Heart left ventricle (tissue), 16 donors: ENCODE results near the gene CAMSAP2. TPM values are rescaled to one million over a fixed set of nuclear protein-coding genes. Genes with fewer than 3 reads are reported as not detected.

Experiments used
- ATAC-seq, 4 donors: fragments of 200-7000 bp; cut with Tn5 transposase; one replicate each; pipeline ENCODE4 v1.9.1; 2020 to 2022; ENCODE audit warnings: moderate library complexity in 4 of 4, mild to moderate bottlenecking in 3 of 4, moderate number of reproducible peaks in 1 of 4
- DNase-seq, 5 donors: peaks; one replicate each; pipeline ENCODE4 v3.0.0-alpha.2; 2020
- H3K27ac ChIP-seq, 12 donors: fragments of 200-600 bp; sonication (generic) in 4 of 12; one replicate each; pipeline versions ENCODE4 v1.5.0 to v1.8.0; 2016 to 2022; ENCODE audit warnings: mild to moderate bottlenecking in 2 of 12
- H3K27me3 ChIP-seq, 9 donors: fragments of 200-600 bp; sonication (generic) in 2 of 9; one replicate each; pipeline versions ENCODE4 v1.5.1 to v1.8.0; 2016 to 2022; ENCODE audit warnings: mild to moderate bottlenecking in 3 of 9
- H3K36me3 ChIP-seq, 9 donors: fragments of 200-600 bp; sonication (generic) in 2 of 9; one replicate each; pipeline versions ENCODE4 v1.5.0 to v1.8.0; 2018 to 2022; ENCODE audit warnings: mild to moderate bottlenecking in 2 of 9
- H3K4me1 ChIP-seq, 12 donors: fragments of 200-600 bp; sonication (generic) in 4 of 12; one replicate each; pipeline versions ENCODE4 v1.5.0 to v1.8.0; 2016 to 2022; ENCODE audit warnings: mild to moderate bottlenecking in 3 of 12
- H3K4me3 ChIP-seq, 12 donors: fragments of 200-600 bp; sonication (generic) in 4 of 12; one replicate each; pipeline versions ENCODE4 v1.5.0 to v1.8.0; 2017 to 2022; ENCODE audit warnings: mild to moderate bottlenecking in 9 of 12, moderate library complexity in 4 of 12
- H3K9me3 ChIP-seq, 12 donors: fragments of 200-600 bp; sonication (generic) in 4 of 12; one replicate each; pipeline versions ENCODE4 v1.5.0 to v1.8.0; 2016 to 2022; ENCODE audit warnings: mild to moderate bottlenecking in 1 of 12
- POLR2A ChIP-seq, 2 donors: fragments of 450-650 bp; IDR thresholded peaks; one replicate each; pipeline ENCODE4 v1.6.1; 2017; ENCODE audit warnings: antibody characterized with exemption in 2 of 2, mild to moderate bottlenecking in 2 of 2, moderate library complexity in 2 of 2
- WGBS, 4 donors: extraction: QIAGEN DNeasy Blood & Tissue Kit in 2 of 4; methylation state at CpG; one replicate each; pipeline versions ENCODE4 v1.1.5 to v1.1.7; 2013 to 2018; 5-methylcytosine and 5-hydroxymethylcytosine counted together
- intact Hi-C, 10 donors: fragments of 100-400 bp; cut with DNase I; formaldehyde crosslinking; loops; one replicate each; pipeline versions ENCODE4 v1.11.1 to v1.14.2; 2022
- polyA plus RNA-seq, 2 donors: library from polyadenylated mRNA; stranded (reverse); fragments of 200-250 nt; gene quantifications; one replicate each; pipeline ENCODE4 v1.2.3, GENCODE V29; 2013
- total RNA-seq, 9 donors: library from RNA; depleted of rRNA in 2 of 9; stranded (reverse); fragments of >200 nt in 2 of 9; fragmentation: NEBNext Ultra II Directional in 3 of 9; extraction: Animal tissue kit (Norgen Biotek cat#: 25700) in 3 of 9; gene quantifications; one replicate each; pipeline versions ENCODE4 v1.1.0 to v1.2.4, GENCODE V29; 2016 to 2023
- TF ChIP-seq, protein P1 (sequence below), 12 donors: fragments of 200-600 bp; sonication (generic) in 4 of 12; IDR thresholded peaks; one replicate each; pipeline versions ENCODE4 v1.5.0 to v1.8.0; 2018 to 2022; ENCODE audit warnings: antibody characterized with exemption in 12 of 12, mild to moderate bottlenecking in 5 of 12
- donor health status: ischemic (EF 13 %, LVEDD 7.1; RV severe dilation, severe dysfunction).
- donor health status: healthy with polysubstance abuse.
- donor health status: DM: no; HTN: yes; CAD: no.
- donor health status: DM: no; HTN: no; CAD: no.
- donor health status: ischemic (EF 25% LVEDD 6.9; RV normal size, moderate dysfunction).
- donor health status: ischemic (EF 25% LVEDD 5.7; RV mildly dilated, moderate dysfunction).
- donor health status: healthy.
- donor health status: DM: yes; HTN: yes; CAD: no.
- donor health status: ischemic (EF 35%, LVEDD 5.7; RV mildly dilated, moderate dysfunction).
- donor health status: nonischemic (EF 11% LVEDD 7.7; RV severe dilation, severe dysfunction).
- donor health status: DM: yes; HTN: yes; CAD: no.
- donor health status: PGD.
- donor health status: ischemic (EF 29% LVEDD 5.4; RV normal size, mild dysfunction).
- donor health status: nonischemic (EF 23%, LVEDD 6.1; RV moderate dilation, normal function).

CAMSAP2 gene
- total and polyA plus RNA-seq, 11 donors = 7.0 to 53.7 (median 36.1) TPM

DNA sequence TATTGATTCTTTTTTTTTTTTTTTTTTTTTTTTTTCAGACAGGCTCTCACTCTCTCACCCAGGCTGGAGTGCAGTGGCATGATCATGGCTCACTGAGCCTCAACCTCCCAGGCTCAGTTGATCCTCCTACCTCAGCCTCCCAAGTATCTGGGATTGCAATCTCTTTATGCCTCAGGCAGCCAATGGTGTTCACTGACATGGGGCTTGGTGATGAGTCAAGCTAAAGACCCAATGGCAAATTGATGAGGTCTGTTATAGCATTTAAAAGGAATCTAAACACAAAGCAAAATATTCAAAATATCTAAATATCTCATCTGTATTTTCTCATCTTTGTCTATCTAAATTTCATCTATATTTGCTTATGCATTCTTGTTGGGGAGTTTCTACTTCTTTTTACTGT, 30.5 kb upstream of the CAMSAP2 start:
- DNase-seq (no peak), ATAC-seq (no peak)
- TF ChIP-seq, protein P1, sequence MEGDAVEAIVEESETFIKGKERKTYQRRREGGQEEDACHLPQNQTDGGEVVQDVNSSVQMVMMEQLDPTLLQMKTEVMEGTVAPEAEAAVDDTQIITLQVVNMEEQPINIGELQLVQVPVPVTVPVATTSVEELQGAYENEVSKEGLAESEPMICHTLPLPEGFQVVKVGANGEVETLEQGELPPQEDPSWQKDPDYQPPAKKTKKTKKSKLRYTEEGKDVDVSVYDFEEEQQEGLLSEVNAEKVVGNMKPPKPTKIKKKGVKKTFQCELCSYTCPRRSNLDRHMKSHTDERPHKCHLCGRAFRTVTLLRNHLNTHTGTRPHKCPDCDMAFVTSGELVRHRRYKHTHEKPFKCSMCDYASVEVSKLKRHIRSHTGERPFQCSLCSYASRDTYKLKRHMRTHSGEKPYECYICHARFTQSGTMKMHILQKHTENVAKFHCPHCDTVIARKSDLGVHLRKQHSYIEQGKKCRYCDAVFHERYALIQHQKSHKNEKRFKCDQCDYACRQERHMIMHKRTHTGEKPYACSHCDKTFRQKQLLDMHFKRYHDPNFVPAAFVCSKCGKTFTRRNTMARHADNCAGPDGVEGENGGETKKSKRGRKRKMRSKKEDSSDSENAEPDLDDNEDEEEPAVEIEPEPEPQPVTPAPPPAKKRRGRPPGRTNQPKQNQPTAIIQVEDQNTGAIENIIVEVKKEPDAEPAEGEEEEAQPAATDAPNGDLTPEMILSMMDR (IDR thresholded peaks at IDR 0.05) = no peak
- intact Hi-C loops = no loop called here
- H3K27me3 ChIP-seq = no peaks in the 10 kb centered on the region
- H3K36me3 ChIP-seq = no peaks in the 10 kb centered on the region
- H3K9me3 ChIP-seq = no peaks in the 10 kb centered on the region
- no peak overlapping the region for H3K27ac ChIP-seq
- H3K4me3 ChIP-seq = no peak overlapping the region
- H3K4me1 ChIP-seq = no peaks in the 10 kb centered on the region

DNA sequence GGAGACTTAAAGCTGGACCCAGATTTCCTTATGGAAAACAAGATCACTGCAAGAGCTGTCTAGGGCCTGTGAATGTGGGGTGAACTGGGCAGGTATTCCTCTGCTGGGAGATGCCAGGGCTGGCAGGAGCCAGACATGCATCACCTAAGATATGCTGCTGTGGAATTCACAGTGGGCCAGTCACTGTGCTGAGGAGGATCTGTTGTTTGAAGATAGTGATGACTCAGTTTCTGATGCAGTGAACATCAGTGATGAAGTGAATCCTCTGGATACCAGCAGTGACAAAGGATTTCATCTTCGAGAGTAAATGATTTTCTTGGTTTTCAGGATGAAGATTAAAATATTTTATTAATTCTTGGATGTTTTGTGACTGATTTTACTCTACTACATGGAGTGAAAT, 29.9 kb upstream of the CAMSAP2 start:
- H3K36me3 ChIP-seq = no peaks in the 10 kb centered on the region
- H3K27me3 ChIP-seq = no peaks in the 10 kb centered on the region
- no peak for ATAC-seq
- intact Hi-C loops = no loop called here
- H3K4me1 ChIP-seq = no peaks in the 10 kb centered on the region
- H3K27ac ChIP-seq = no peak overlapping the region
- H3K4me3 ChIP-seq = no peak overlapping the region
- TF ChIP-seq, protein P1 (IDR thresholded peaks at IDR 0.05) = no peak
- TF ChIP-seq POLR2A (IDR thresholded peaks at IDR 0.05) = no peak
- DNase-seq = no peak
- WGBS, 4 donors = 78 to 97% (median 89%) methylated on average over 1 of the region's 1 CpG
- no peaks in the 10 kb centered on the region for H3K9me3 ChIP-seq

DNA sequence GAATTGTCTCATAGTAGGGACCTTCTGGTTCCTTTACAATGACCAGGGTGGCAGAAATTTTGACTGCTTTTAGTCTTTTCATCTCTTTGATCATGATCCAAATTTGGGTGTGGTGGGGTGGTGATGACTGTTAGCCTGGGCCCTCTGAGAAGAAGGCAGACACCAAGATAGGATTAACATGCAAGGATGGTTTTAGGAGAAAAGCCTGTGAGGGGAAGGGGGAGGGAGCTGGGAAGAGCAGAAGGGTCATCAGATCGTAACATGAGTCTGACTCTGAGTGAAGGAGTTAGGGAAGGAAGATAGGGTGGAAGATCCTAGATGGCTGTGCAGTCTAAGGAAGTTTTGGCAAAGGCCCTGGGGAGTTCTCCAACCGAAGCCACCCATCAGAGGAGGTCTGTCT, 28.5 kb upstream of the CAMSAP2 start:
- TF ChIP-seq, protein P1 (IDR thresholded peaks at IDR 0.05) = no peak
- no peak for TF ChIP-seq POLR2A (IDR thresholded peaks at IDR 0.05)
- WGBS, 4 donors = 75 to 80% (median 78%) methylated on average over 2 of the region's 2 CpGs
- Histone ChIP-seq H3K27ac (no peak overlapping the region), H3K36me3 (no peaks in the 10 kb centered on the region), H3K27me3 (no peaks in the 10 kb centered on the region), H3K4me3 (no peak overlapping the region), H3K9me3 (no peaks in the 10 kb centered on the region), H3K4me1 (no peaks in the 10 kb centered on the region)
- DNase-seq (no peak), ATAC-seq (no peak)
- intact Hi-C loops = no loop called here

DNA sequence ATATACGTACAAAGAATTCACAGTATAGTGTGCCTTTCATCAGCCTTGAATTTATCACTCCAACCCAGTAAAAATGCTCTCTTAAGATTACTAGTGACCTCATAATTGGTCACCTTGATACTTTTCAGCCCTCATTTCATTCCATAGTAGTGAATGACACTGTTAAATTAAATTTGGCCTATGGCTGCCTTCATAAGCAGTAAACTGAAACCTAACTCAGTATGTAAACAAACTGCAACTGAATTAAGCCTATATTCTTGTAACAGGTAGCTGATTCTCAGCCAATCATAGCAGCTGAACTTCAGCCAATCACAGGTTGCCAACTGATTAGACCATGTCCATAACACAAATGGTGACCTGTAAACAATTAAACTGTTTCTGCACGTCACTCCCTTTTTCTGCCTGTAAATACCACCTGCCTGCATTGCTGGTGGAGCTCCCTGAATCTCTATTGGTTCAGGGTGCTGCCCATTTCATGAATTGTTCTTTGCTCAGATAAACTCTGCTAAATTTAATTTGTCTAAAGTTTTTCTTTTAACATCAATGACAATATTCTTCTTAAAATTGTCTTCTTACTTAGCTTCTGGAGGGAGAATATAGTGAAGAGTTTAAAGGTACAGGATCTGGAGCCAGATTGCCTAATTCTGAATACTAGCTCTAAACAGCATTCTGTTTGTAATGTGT, 24.0 kb upstream of the CAMSAP2 start:
- intact Hi-C loops = no loop called here
- Histone ChIP-seq H3K27me3 (no peaks in the 10 kb centered on the region), H3K27ac (no peak overlapping the region), H3K9me3 (no peaks in the 10 kb centered on the region), H3K4me1 (no peaks in the 10 kb centered on the region), H3K36me3 (no peaks in the 10 kb centered on the region), H3K4me3 (no peak overlapping the region)
- no peak for ATAC-seq
- no peak for TF ChIP-seq POLR2A (IDR thresholded peaks at IDR 0.05)
- TF ChIP-seq, protein P1 (IDR thresholded peaks at IDR 0.05) = no peak
- DNase-seq = no peak
- 83 to 91% (median 86%) methylated on average over 2 of the region's 2 CpGs for WGBS, 4 donors
